GM19193 (cell line): ENCODE measurements around the gene FAM171A2.

Experiments used
- POLR2A ChIP-seq: IDR thresholded peaks from 4 replicates; pipeline ENCODE4 v1.6.1; 2011; ENCODE audit not compliant: insufficient read depth, insufficient read length; ENCODE audit errors: extremely low read depth

FAM171A2 gene

DNA sequence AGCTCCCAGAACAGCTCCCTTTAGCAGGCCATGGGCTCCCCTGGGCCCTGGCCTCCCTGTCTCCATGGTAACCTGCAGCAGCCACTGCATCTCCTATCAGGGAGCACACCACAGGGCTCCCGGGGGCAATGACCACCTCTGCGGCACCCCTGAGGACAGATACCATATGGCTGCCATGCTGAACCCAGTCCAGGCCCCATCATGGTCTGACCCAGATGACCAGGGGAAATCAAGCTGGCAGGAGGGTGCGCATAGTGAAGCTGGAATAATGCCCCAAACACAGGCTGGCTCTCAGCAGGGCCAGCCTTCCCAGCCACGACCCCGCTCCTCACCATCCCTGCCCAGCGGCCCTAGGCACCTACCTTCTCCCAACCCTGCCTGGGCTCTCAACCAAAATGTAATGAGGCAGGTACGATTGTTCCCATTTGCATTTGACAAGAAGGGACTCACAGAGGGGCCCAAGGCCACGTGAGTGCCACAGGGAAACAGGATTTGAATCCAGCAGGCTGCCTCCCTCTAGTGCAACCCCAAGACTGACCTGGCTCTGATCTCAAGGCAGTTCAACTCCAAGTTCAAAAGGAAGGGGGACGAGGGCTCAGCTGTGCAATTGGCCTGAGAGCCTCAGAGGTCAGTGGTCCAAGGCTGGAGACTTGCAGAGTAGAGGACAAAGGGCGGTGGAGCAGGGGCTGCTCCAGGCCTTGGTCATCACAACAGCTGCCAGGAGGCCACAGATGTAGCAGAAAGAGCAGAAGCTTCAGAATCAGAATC lies 52.9 kb downstream of the FAM171A2 start:
- TF ChIP-seq POLR2A = no peak

DNA sequence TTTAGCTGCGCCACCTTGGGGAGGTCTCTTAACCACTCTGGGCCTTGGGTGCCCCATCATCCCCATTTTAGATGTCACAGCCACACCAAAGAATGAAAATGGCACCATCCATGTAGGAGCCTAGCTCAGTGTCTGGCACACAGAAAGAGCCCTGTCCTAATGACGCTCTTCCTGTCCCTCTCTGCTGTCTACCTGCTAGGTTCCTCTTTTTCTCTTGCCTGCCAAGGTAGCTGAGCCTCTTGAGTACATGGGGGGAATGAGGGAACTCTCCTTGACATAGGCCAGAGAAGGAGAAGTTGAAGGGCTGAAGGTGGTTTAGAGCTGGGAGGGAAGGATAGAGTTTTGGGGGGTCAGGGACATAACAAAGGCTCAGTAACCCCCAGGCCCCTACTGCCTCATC lies 53.5 kb downstream of the FAM171A2 start:
- TF ChIP-seq POLR2A = no peak

DNA sequence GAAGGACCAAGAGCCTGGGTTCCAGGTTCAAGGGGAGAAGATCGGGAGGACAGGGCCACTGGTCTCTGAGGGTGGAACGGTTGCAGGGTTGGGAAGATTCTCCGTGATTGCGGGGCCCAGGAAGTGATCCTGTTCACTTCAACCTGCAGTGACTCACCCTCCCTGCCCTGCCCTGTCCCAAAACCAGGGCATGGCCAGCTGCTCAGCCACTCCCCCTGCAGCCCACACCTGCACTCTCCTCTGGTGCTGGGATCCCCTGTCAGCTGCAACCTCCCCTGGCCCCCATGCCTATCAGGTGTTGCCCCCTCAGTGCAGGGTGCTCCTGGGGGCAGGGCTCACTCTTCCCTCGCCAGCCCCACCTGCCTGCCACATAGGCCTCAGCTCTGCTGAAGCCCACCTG lies 54.2 kb downstream of the FAM171A2 start:
- TF ChIP-seq POLR2A = no peak

DNA sequence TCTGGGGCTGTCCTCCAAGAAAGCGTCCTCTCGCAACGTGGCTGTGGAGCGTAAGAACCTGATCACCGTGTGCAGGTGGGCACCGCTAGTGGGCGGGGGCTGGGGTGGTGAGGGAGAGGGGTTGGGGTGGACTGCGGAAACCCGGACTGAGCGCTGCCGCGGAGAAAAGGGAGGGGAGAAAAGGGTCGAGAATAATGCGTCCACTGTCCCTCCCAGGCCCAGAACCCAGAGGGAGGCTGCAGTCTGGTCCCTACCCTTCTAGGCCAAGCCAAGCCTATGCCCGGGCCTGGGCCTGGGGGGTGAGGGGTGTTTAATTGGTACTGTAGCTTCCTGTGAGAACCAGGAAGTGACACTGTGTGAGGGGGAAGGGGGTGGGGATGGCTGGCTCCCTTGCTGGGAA lies 54.8 kb downstream of the FAM171A2 start:
- no peak for TF ChIP-seq POLR2A

DNA sequence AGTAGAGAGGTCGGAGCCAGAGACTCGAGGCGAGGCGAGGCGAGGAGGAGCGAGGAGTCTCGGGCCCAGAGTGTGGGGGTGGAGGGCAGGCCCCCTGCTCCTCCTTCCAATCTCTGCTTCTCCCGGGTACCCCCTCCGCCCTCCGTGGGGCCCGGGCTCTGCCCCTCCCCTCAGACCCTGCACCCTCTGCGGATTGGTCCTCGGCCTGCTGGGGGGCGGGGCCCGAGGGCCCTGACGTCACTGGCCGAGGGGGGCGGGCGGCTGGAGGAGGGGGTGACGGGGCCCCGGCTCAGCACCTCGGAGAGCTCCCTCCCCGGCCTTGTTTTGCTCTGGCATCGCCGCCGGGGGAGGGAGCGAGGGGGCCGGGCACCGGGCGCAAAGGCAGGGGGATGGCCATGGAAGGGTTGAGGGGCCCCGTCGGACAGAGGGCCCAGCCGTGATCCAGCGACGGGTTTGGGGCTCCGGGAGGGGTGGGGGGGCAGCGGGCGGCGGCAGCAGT lies 55.3 kb downstream of the FAM171A2 start, which contains the start of gene RUNDC3A:
Gene RUNDC3A (plus strand): TSS at position 282 of the 499 bp plus-strand sequence. CDS start 232 bp downstream, outside the sequence.
- no peak for TF ChIP-seq POLR2A

DNA sequence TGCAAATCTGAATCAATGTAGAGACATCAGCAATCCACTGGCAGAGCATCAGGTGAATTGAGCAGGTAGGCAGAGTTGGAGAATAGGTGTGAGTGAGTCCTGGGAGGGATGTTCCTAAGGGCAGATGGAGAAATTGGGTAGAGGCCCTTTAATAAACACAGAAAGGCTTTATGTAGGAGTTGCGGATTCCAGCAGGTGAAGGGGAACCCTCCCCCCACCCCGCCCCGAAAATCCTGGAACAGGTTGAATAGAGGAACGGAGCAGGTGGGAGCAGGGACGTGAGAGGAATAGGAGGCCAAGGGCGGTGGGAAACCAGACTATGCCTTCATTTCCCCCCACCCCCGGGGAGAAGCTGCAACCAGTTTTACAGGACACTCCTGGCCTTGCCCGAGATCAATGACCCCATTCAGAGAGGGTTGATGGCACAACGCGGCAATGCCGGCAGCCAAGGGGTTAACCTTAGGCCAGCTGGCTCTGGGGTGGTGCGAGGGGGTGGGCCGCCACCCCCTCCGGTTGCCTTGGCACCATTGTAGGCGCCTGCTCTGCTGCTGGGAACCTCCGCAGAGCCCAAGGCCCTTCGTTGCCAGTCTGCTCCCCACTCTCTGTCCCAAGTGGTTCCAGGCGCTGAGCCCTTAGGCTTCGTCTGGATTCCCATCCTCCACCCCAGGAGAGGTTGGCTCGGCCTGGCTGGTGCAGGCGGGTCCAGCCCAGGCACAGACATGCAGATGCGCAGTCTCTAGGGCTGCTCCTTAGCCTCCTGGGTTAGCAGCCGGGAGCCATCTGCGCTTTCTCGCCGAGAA lies 56.1 kb downstream of the FAM171A2 start:
- TF ChIP-seq POLR2A = no peak

DNA sequence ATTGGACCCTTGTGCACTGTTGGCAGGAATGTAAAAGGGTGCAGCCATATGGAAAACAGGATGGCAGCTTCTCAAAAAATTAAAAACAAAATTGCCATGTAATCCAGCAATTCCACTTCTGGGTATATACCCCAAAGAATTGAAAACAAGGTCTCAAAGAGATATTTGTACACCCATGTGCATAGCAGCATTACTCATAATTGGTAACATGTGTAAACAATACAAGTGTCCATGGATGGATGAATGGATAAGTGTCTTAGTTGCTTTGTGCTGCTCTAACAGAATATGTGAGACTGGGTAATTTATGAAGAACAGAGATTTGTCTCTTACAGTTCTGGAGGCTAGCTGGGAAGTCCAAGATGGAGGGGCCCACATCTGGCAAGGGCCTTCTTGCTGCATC lies 59.0 kb downstream of the FAM171A2 start:
- TF ChIP-seq POLR2A = no peak
